ENCODE data around the gene TDRD3.
A peak's percentile ranks its signal among the peaks of the same experiment; 100 is the strongest.

TDRD3 gene

GRCh38 chr13:60411983-60412382 is 15.0 kb downstream of the TDRD3 start:
- peak; percentile 21 for DNase-seq (ENCODE audit: low read depth)
- no peak for TF ChIP-seq CTCF (IDR thresholded peaks at IDR 0.05; ENCODE audit: low read length, missing control alignments)
- H3K4me3 ChIP-seq (replicated peaks; ENCODE audit: low read depth, low read length), result no peak overlapping the region

DNA sequence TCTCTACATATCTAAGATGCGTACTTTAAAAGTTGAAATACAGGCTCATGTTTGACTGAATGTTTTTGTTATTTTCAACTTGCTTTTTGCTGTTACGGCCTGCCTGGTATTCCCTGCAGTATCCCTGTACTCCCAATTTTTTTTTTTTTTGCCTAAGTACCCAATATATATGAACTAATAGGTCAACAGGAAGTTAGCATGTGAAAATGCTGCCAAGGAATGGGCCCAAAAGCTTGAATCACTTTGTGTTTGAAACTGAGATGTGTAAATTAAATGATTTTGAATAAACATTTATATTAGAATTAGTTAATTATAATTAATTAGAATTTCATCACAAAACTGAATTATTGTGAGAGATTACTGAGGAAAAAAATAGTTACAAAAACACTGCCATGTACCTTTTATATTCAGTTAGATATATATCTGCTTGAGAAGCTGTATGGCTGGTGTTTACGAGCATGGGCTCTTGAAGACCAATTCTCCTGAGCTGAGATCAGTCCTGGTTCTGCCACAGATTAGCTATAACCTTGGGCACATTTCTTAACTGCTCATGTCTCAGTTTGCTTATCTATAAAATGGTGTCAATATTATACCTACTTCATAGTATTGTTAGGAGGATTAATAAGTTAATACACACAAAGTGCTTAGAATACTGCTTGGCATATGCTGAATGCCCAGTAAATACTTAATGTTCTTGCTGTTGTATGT is 16.0 kb downstream of the TDRD3 start:
- DNase-seq (ENCODE audit: low read depth), result peak; percentile 5
- TF ChIP-seq CTCF (IDR thresholded peaks at IDR 0.05; ENCODE audit: low read length, missing control alignments), result no peak
- no peak overlapping the region for H3K4me3 ChIP-seq (replicated peaks; ENCODE audit: low read depth, low read length)

- H3K4me3 ChIP-seq (replicated peaks; ENCODE audit: low read depth, low read length), result no peak overlapping the region
- TF ChIP-seq CTCF (IDR thresholded peaks at IDR 0.05; ENCODE audit: low read length, missing control alignments), result no peak
- no peak for DNase-seq (ENCODE audit: low read depth)
These were observed 17.2 kb downstream of the TDRD3 start for GRCh38 chr13:60414177-60414576.

DNA sequence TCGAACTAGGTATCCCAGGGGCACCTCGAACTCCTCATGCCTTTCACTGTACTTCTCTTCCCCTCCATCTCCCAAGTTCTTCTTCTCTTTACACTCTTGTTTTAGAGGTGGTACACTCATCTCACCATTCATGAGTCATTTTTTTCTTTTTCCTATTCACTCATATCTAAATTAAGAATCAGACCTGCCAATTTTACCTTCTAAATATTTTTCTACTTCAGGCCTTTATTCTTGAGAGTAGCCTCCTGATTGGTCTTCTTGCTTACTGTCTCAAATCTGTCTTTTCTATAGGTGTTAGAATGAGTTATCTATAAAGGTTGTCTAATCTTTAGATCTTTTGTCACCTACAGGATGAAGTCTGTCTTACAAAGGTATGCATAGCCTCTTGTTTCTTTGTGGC is 20.7 kb downstream of the TDRD3 start:
- no peak for DNase-seq (ENCODE audit: low read depth)
- no peak for TF ChIP-seq CTCF (IDR thresholded peaks at IDR 0.05; ENCODE audit: low read length, missing control alignments)
- H3K4me3 ChIP-seq (replicated peaks; ENCODE audit: low read depth, low read length), result no peak overlapping the region

GRCh38 chr13:60418954-60419353 is 21.9 kb downstream of the TDRD3 start:
- DNase-seq (ENCODE audit: low read depth), result no peak
- no peak for TF ChIP-seq CTCF (IDR thresholded peaks at IDR 0.05; ENCODE audit: low read length, missing control alignments)
- H3K4me3 ChIP-seq (replicated peaks; ENCODE audit: low read depth, low read length), result no peak overlapping the region

DNA sequence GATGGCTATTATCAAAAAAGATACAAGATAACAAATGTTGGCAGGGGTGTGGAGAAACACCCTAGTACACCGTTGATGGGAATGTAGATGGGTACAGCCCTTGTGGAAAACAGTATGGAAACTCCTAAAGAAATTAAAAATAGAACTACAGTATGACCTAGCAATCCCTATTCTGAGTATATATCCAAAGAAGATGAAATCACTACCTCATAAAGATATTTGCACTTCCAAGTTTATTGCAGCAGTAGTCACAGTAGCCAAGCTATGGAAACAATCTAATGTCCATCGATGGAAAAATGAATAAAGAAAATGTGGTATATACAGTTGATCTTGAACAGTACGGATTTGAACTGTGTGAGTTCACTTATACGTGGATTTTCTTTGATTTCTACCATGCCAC is 28.3 kb downstream of the TDRD3 start:
- DNase-seq (ENCODE audit: low read depth), result no peak
- H3K4me3 ChIP-seq (replicated peaks; ENCODE audit: low read depth, low read length), result no peak overlapping the region
- TF ChIP-seq CTCF (IDR thresholded peaks at IDR 0.05; ENCODE audit: low read length, missing control alignments), result no peak

DNA sequence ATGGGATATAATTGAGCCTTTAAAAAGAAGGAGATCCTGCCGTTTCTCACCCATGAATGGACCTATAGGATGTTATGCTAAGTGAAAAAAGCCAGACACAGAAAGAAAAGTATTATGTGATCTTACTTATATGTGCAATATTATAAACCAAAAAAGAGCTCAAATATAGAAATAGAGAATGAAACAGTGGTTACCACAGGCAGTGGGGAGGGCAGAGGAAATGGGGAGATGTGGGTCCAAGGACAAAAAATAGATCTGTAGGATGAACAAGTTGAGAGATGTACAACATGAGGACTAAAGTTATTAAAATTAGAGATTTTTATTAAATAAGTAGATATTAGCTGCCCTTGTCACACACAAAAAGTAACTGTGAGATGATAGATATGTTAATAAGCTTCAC is 29.1 kb downstream of the TDRD3 start:
- no peak overlapping the region for H3K4me3 ChIP-seq (replicated peaks; ENCODE audit: low read depth, low read length)
- no peak for DNase-seq (ENCODE audit: low read depth)
- TF ChIP-seq CTCF (IDR thresholded peaks at IDR 0.05; ENCODE audit: low read length, missing control alignments), result no peak

Measured in fibroblast of pulmonary artery (primary cell).